HG02798 (cell line): ENCODE measurements around the gene CLEC16A.

Source experiments
- ATAC-seq: cut with Tn5 transposase; IDR thresholded peaks from one replicate; pipeline ENCODE4 v1.9.1; 2021; ENCODE audit warnings: mild to moderate bottlenecking; ENCODE audit not compliant: unreplicated experiment, poor library complexity

Gene CLEC16A

DNA sequence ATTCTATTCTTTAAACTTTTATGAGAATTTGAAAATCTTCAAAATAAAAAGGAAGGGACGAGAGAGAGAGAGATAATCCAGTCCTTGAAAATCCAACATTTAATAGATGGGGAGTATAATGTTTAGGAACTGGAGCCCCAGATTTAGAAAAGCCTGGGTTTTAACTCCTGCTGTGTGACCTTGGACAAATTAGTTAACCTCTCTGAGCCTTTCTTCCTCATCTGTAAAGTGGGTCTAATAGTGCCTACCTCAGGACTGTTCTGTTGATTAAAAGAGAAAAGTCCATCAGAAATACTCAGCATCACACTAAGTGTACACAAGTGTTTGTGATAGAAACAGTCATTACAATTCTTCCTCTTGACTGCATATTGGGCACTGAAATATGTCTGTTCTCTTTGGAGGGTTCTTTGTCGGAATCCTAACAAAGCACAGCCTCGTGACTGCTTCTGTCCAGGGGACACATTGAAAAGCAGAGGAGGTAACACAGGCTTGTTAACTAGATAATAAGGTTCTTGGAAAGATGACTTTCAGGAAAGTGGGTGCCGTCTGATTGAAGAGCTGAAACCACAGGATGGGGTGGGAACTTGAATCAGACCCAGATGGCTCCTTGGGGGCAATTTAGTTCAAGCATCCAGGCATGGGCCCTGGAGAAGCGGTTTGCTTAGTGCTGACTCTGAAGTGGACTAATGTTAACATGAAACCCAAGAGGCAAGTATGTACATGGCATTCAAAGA is 128.2 kb downstream of the CLEC16A start:
- ATAC-seq, result no peak

DNA sequence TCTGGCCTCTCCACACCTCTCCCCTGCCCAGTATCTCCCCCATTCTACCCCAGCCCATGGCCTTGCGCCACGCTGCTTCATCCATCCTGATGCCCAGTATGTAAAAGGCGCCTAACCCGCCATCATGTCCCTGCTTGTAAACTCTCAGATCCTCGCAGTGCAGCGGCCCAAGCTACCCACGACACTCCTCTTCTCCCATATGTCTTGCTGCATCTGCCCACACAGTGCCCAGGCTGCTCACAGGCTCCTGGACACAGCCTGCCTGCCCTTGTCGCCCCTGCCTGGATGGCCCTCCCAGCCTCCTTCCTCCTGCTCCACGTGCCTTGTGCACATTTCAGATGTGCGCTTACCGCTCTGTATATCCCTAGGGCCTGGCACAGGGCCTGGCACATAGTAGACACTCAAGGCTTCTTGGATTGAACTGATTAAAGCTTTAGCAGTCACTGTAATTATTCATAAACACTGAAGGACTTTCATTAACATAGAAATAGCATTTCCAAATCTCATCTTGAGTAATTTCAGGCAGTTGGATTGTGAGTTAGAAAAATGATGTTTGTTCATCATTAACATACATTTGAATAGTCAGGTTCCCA is 129.1 kb downstream of the CLEC16A start:
- no peak for ATAC-seq

DNA sequence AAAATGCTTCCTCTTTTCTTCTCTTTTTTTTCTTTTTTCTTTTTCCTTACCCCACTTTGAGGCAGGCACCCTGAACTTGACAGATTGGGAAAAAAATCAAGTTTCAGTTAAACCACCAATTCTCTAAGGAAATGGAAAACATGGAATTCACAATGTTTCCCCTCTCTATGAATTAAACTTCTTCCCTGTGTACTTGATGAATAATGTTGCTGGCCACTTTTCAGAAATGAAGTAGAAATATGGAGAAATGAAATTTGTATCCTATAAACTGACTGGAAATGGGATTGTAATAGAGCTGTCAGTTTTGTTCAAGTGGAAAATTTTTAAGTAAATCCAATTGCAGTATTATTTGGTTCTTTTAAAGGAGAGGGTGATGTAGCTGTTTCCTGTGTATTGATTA is 129.8 kb downstream of the CLEC16A start:
- no peak for ATAC-seq

DNA sequence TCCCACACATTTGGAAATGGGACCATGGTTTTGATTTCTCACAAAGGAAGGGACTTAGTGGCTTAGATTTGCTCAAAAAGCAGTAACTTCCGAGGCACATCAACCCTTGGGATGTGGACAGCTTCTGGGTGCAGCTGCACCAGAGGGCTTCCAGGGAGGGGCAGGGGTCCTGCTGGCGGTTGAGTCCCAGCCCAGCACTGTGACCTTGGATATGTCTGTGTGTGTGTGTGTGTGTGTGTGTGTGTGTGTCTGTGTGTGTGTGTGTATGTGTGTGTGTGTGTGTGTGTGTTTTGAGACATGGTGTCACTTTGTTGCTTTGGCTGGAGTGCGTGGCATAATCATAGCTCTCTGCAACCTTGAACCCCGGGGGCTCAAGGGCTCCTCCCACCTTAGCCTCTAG is 130.8 kb downstream of the CLEC16A start:
- ATAC-seq, result no peak

DNA sequence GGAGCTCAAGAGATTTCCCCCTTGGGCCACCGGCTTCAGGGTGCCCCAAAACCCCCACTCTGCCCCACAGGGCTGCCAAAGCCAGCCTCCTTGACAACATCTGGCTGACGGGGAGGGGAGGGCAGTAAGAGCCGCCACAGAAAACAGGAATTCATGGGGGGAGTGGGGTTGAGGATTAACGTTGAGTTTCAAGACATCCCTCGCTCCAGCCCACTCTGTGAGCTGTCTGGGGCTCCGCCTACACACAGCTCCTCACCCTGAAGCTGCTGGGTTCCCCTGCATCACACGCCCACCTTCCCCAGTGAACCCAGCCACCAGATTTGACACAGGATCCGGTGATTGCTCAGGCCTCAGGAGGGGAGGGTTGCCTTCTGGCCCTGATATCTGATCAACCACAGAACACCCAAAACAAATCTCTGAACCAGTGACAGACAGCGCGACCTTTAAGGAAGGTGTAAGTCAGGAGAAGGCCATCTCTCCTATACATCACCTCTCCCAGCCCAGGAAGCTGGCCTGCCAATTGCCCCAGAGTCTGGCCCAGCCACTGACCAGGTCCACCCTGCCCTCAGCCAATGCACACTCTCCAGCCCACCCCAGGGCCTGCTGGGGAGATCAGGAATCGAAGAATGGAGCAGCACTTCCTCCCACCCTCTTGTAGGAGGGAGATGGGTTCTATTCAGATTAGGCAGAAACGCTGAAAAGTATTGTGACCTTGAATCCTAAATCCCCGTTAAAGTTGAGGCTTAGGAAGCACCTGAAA is 132.1 kb downstream of the CLEC16A start:
- peak; percentile 65 for ATAC-seq

DNA sequence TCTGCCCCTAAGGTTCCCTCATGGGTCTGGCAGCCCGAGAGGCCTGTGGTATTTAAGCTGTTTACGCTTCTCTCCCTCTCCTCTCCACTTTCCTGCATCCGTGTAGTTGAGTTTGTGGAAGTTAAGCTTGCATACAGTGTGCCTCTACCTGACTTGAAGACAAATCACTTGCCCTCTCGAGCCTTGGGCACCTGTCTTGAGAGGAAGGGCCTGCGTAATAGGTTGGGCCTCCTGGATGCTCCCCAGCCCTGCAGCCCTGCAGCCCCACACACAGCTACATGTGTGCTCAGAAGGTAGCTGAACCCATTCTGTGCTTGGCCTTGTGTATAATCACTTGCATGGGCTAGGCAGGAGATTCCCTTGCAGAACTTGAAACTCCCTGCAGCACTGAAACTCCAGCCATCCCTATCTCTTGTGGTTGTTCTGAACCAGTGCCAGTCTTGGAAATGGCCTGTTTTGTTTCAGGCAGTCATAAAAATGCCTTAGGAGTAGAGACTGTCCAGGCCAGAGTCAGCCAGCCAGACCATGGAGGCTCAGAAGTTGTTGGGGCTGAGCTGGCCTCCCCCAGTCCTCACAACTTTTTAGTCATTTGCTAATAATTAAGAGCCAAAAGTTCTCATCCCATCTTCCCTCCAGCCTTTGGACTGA is 134.6 kb downstream of the CLEC16A start:
- no peak for ATAC-seq

DNA sequence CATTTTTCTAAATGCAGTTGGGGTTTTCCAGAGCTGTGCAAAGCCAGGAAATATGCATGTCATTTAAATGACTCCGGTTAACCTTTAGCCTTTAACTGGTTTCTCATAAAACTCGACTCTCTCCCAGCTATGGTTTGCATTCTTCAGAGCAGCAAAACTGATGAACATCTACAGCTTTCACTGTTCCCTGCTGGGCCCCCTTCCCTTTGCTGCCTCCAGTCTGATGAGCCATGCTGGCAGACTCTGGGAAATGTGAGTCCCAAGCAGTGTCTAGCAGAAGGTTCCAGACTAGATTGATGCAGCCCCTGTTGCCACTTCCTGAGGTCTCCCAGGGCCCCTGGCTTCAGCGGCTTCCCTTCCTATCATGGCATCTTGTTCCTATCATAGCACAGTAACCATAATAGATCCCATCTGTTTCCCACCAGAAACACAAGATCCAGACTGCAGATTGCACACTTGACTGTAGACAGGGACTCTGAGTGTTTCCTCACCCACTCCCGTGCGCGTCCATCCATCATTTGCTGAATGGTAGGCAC is 135.4 kb downstream of the CLEC16A start:
- no peak for ATAC-seq

DNA sequence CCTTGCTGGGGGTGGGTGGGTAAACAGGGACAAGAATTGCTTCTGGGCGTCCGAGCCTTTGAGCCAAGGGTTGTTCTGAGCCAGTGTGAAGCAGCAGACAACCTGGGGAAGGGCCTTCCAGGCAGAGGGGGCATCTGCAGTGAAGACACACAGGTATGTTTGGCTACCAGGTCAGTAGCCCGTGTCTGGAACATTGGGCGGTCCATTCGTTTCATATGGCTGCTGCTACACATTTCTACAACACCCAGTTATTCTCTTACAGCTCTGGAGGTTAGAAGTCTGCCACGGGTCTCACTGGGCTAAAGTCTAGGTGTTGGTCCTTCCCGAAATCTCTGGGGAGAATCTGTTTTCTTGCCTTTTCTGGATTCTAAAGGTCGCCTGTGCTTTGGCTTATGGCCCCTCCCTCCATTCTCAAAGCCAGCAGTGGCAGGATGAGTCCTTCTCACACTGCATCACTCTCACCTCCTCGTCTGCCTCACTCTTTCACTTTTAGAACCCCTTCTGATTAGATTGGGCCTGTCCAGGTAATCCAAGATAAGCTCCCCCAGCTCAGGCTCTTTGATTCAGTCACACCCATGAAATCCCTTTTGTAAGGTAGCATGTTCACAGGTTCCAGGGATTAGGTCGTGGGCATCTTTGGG is 136.1 kb downstream of the CLEC16A start:
- ATAC-seq, result no peak

DNA sequence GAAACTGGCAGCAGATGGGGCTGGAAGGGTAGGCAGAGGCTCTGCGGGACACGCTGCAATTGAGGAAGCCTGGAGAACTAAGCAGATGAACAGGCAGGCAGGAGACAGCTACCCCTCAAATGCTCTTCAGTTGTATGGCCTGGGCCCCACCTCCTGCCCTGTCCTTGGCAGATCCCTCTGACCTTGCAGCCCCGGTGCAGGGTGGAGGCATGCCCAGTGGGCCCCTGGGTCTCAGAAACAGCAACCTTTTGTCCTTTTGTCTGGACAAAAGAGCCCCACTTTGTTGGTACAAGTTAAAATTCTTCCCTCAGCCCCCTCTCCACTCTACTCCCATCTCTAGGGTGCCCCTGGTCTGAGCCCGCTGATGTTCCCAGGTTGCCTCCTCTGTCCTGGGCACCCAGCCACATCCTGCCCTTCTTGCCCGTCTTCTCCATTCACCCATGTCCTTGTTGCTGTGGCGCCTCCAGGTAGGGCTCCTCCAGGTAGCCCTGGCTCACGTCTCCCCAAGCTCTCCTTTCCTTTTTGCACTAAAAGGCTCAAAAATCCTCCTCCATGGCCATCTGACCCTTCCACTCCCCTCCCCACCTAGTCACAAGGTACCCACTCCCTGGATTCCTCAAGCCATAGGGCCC is 136.8 kb downstream of the CLEC16A start:
- ATAC-seq, result no peak

DNA sequence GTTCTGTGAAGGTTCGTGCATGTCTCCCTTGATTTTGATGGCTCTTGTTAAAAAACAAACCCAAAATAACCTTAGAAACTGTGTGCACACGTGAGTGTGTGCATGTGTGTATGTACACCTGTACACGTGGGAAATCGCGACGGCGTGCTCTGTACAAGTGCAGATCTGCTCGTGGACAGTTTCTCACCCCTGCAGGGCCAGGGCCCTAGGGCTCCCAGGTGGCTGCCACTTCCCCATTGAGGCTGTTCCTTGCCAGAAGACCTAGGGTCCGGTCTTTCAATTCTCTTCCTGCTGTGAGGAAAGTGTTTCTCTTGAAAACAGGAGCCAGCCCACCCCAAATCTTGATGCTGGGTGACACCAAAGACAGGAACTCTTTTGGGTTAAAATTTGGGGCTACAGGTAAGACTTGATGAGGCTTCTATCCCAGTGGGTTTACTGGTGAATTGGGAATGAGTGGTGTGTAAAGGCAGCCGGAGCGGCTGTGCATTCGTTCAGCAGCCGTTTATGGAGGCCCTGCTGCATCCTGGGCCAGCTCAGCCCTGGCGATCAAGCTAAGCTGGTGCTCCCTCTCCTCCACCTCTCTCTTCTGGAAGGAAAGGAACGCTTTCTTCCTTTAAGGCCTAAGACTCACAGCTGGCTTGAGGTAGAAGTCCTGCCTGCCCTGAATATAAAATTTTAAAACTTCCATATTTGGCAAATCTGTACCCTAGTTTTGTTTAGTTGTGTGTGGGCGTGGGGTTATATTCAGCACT is 137.9 kb downstream of the CLEC16A start:
- no peak for ATAC-seq

DNA sequence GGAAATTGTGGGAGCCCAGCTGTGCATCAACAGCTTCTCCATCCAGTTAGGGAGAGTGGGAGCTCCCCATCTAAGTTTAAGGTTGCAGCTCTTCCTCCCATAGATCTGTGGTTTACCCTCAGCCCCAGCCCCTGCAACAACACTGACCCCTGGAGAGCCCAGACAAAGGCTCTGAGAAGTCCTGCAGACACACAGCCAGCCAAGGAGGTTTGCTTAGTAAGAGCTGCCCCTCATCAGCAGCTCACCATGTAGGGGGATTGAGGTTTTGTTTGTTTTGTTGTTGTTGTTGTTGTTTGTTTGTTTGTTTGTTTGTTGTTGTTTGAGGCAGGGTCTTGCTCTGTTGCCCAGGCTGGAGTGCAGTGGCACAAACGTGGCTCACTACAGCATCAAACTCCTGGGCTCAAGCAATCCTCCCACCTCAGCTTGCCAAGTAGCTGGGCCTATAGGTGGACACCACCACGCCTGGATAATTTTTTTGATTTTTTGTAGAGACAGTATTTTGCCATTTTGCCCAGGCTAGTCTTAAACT is 138.6 kb downstream of the CLEC16A start:
- ATAC-seq, result no peak

DNA sequence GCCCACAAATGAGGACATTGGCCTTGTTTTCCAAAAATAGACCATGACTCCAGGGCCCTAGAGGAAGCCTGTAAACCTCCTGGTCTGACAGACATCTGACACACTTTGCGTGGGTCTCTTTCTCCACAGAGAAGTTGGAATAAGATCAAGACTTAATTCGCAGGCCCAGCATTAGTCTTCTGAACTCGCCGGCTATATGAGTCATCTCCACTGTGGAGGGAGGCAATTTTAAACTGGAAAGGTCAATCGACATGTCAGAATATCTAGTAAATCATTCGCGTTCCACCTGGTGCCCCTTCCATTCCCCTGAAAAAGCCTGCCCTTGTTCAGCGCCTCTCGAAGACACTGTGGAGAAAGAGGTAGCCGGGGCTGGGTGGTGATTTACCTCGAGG is 140.1 kb downstream of the CLEC16A start:
- ATAC-seq, result no peak

DNA sequence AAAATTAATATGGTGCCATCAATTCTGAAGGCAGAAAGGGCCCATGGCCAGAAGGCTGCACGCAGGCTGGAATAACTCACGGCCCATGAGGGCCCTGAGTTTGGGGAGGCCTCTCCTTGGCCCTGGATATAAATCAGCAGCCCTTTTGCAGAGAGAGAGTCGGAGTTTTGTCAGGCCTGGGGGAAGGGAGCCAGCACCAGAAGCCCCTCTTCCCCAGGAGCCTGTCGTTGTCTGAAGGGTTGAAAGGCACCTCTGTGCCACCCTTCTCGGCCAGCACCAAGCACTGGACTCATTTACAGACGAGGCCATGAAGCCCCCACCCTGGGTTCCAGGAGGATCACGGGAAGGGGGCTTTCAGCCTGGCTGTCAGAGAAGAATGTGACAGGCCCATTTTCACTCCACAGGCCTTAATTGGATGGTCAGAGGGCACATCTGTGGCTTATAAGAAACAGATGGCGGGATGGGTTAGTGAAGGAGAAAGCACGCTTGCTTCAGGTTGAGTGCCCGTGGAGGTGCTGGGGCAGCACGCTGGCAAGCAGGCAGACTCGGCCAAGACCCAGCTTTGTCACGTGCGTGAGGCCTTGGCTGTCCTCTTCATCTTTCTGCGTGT is 140.6 kb downstream of the CLEC16A start:
- ATAC-seq, result no peak

DNA sequence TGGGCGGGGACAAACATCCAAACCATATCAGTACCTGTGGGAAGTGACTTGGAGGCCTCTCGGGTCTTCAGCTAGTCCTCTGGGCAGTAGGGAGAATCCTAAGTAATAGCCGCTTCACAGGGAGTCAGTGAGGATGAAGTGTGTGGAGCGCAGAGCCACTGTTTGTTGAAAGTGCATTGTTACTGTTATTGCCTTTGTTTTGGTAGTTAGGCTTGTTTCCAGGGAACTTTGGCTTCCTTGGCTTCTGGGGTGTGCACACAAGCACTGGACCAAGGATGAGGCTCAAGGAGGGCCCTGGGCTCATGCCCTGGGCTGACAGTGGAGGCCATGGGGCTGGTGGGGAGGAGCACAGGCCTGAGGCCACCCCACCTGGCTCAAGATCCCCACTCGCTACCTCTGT is 141.6 kb downstream of the CLEC16A start:
- no peak for ATAC-seq

DNA sequence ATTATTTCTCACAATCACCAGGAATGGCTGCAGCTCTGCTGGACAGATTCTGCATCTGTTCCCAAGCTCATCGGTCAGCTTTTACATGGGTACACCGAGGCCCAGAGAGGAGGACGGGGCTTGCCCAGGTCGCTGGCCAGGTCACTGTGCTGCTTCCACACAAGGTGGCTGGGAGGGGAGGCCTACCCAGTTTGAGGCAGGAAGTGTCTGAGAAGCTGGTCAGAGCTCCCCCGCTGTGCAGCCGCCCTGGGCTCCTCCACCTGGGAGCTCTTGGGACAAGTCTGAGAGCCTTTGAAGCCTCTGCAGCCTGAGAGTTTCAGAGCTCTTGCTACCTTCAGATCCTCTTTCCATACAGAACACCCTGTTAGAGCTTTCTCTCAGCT is 143.3 kb downstream of the CLEC16A start:
- no peak for ATAC-seq

DNA sequence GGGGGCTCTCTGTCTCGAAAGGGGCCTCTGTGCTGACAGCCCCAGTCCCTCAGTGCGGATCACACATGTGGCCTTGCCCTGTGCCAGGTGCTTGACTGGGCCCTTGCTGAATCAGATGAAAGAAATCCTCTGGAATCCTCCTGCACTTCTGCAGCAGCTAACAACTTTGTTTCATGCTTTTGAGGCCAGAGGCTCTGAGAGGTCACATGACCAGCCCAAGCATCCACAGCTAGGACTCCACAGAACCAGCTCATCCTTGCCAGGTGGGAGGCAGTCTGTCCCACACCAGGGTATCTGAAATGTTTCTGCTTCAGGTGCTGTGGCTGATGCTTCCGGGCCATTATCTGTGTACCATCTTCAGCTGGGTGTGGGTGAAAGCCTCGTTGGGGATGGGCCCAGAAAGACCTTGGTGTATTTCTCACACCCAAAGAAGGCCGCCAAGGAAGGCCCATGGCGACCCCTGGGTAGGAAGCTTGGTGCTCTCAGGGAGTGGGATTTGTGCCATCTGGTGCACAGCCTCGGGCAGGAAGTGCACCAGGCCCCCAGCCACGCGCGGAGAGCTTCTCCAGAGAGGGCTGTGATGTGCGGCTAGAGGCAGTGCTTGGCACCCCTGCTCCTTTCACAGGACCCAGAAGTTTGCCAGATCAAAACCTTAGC is 143.8 kb downstream of the CLEC16A start:
- no peak for ATAC-seq

DNA sequence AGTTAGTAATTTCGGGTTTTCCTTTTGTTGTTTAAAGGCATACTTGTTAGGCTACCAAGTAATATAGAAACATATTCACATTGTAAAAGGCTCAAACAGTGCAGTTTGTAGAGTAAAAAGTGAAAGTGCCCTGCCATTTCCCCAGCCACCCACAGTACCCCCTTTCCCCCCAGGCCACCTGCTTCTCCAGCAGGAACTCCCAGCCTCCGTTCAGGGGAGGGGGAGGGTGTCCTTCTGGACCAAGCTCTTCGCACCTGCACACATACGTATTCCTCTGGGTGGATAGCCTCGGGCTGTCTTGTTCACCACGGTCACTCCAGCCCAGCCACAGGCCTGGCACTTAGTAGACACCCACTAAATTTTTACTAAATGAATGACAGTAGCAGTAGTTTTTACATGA is 144.5 kb downstream of the CLEC16A start:
- no peak for ATAC-seq

DNA sequence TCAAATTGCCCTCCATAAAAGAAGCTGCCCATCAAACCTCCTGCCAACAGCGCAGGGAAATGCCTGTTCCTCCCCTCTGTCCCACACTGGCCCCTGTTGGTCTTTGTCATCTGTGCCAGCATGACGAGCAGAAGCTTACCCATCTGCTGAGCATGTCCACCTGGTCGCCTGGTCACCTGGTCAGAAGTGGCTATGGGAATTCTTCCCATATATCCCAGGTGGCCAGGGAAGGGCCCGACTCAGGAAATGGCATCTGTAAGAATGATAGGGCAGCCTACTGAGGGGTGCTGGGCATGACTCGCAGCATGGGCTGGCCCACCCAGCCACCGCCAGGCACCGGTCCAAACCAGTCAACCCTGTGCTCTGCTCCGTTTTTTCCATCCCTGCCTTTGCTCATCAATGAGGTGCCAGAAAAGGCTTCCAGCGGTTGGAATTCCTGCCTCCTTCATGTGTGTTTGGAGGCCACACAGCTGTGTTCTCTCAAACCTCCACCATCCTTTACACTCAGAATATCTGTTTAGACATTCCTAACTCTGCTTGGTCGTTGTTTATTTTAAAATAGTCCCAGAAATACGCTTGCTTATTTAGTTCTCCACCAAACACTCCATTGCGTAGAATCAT is 145.2 kb downstream of the CLEC16A start:
- no peak for ATAC-seq
